K562 (cell line): ENCODE results near the gene LHCGR. TPM values are rescaled to one million over a fixed set of nuclear protein-coding genes. Genes with fewer than 3 reads are reported as not detected.

Source experiments
- ATAC-seq: fragments of 200-7000 bp; cut with Tn5 transposase; 3 replicates; pipeline ENCODE4 v1.9.1; 2020; ENCODE audit warnings: moderate library complexity
- BruUV-seq: library from RNA; stranded (reverse); fragments of 400-500 nt; replicated peaks from 2 replicates; lab custom pipeline; 2021; lab: Mats Ljungman, UMichigan
- CTCF ChIA-PET: fragments of 300-600 bp; formaldehyde crosslinking; extraction: SDS; loops from one replicate; lab custom pipeline; 2021; ENCODE audit warnings: low intra/inter-chr PET ratio; lab: Yijun Ruan, JAX
- POLR2A ChIA-PET: fragments of 300-600, 350-650 bp; sonication (Branson Sonifier 250); formaldehyde crosslinking; extraction: SDS; loops from one replicate; lab custom pipeline; 2021; ENCODE audit warnings: antibody characterized with exemption, inconsistent platforms; lab: Yijun Ruan, JAX
- DNase-seq, 4 experiments: peaks; one replicate each; pipeline versions ENCODE4 v3.0.0 to v3.0.0-alpha.2; 2011 to 2018; ENCODE audit warnings: low spot score in 3 of 4, mixed read lengths in 3 of 4; ENCODE audit errors: extremely low read depth in 1 of 4
- FAIRE-seq: peaks from 2 replicates; lab custom pipeline; 2011; peaks lifted over from hg19 to GRCh38; lab: Jason Lieb, UNC
- H2AFZ ChIP-seq: 2 replicates; pipeline ENCODE4 v1.6.0; 2011; ENCODE audit warnings: low read depth, low read length, control low read depth, inconsistent platforms
- H3K27ac ChIP-seq: fragments of 200-600 bp; 3 replicates; pipeline ENCODE4 v1.8.0; 2011; ENCODE audit warnings: low read depth, mild to moderate bottlenecking, control low read depth, inconsistent platforms, low read length, moderate library complexity, mixed read lengths; ENCODE audit errors: extremely low read depth
- H3K27me3 ChIP-seq, 2 experiments: fragments of 300-600 bp in 1 of 2; 2 replicates in 1 of 2; 3 replicates in 1 of 2; pipeline versions ENCODE4 v1.6.0 to v1.8.0; 2011; ENCODE audit warnings: inconsistent platforms in 2 of 2, low read length in 2 of 2, mild to moderate bottlenecking in 1 of 2, mixed read lengths in 1 of 2, moderate library complexity in 1 of 2; ENCODE audit not compliant: control insufficient read depth in 2 of 2, insufficient read depth in 2 of 2
- H3K36me3 ChIP-seq: fragments of 300-600 bp; 3 replicates; pipeline ENCODE4 v1.8.0; 2011; ENCODE audit warnings: mild to moderate bottlenecking, low read length, inconsistent platforms; ENCODE audit not compliant: control insufficient read depth, insufficient read depth
- H3K4me1 ChIP-seq, 2 experiments: fragments of 200-600 bp in 1 of 2; replicated peaks in 1 of 2; 2 replicates in 1 of 2; 3 replicates in 1 of 2; pipeline versions ENCODE4 v1.5.1 to v1.8.0; 2011; ENCODE audit warnings: inconsistent platforms in 2 of 2, low read length in 2 of 2, mild to moderate bottlenecking in 1 of 2, mixed read lengths in 1 of 2, moderate library complexity in 1 of 2; ENCODE audit not compliant: control insufficient read depth in 2 of 2, insufficient read depth in 2 of 2
- H3K4me2 ChIP-seq: 2 replicates; pipeline ENCODE4 v1.6.1; 2011; ENCODE audit warnings: low read length, control low read depth, inconsistent platforms, mixed read lengths; ENCODE audit not compliant: insufficient read depth
- H3K4me3 ChIP-seq: fragments of 200-600 bp; sonication (generic), shearing (Covaris generic); 2 replicates; pipeline ENCODE4 v1.5.1; 2016; ENCODE audit warnings: control low read depth, inconsistent platforms
- H3K79me2 ChIP-seq: fragments of 200-600 bp; 3 replicates; pipeline ENCODE4 v1.8.0; 2011; ENCODE audit warnings: low read length, inconsistent platforms; ENCODE audit not compliant: control insufficient read depth, insufficient read depth
- H3K9ac ChIP-seq, 2 experiments: 2 replicates each; pipeline versions ENCODE4 v1.6.0 to v1.6.1; 2011; ENCODE audit warnings: low read depth in 2 of 2, low read length in 2 of 2, control low read depth in 1 of 2, inconsistent platforms in 1 of 2, mild to moderate bottlenecking in 1 of 2, mixed read lengths in 1 of 2; ENCODE audit not compliant: insufficient read depth in 1 of 2
- H3K9me1 ChIP-seq: one replicate; pipeline ENCODE4 v1.6.0; 2011; ENCODE audit warnings: inconsistent platforms, mild to moderate bottlenecking, low read length, moderate library complexity; ENCODE audit not compliant: control insufficient read depth, insufficient read depth
- H3K9me3 ChIP-seq: replicated peaks from 2 replicates; pipeline ENCODE4 v1.5.1; 2011; ENCODE audit warnings: low read depth, low read length, inconsistent platforms; ENCODE audit not compliant: control insufficient read depth, insufficient read depth
- H4K20me1 ChIP-seq: replicated peaks from 2 replicates; pipeline ENCODE4 v1.6.1; 2011; ENCODE audit warnings: low read length, inconsistent platforms, mixed read lengths; ENCODE audit not compliant: control insufficient read depth, insufficient read depth
- GABPB1 ChIP-seq: sonication (generic); formaldehyde crosslinking; IDR thresholded peaks from 2 replicates; pipeline ENCODE4 v1.8.0; 2022; ENCODE audit warnings: mild to moderate bottlenecking, missing genetic modification reagents
- GTF2B ChIP-seq: IDR thresholded peaks from 2 replicates; pipeline ENCODE4 v1.6.1; 2011; ENCODE audit not compliant: insufficient read length; ENCODE audit errors: extremely low read depth
- U2AF1 ChIP-seq: fragments of 200-400 bp; formaldehyde crosslinking; optimal IDR thresholded peaks from 2 replicates; pipeline ENCODE3; 2017; ENCODE audit warnings: mild to moderate bottlenecking, low read depth, low read length, moderate library complexity
- ZNF232 ChIP-seq: sonication (generic); formaldehyde crosslinking; IDR thresholded peaks from 2 replicates; pipeline ENCODE4 v1.8.0; 2022; ENCODE audit warnings: mild to moderate bottlenecking, missing genetic modification reagents
- WGBS: fragments of 100-300 bp; shearing (Covaris generic); methylation state at CpG from one replicate; pipeline ENCODE4 v1.1.6; 2016; ENCODE audit warnings: low coverage, mixed read lengths; ENCODE audit not compliant: insufficient coverage; ENCODE audit errors: missing lambda C conversion rate; 5-methylcytosine and 5-hydroxymethylcytosine counted together
- in situ Hi-C: fragments of 300-500 bp; cut with MboI; formaldehyde crosslinking; loops from 4 replicates; pipeline ENCODE4 v1.15.0; 2018; ENCODE audit warnings: inconsistent platforms, mixed read lengths
- intact Hi-C: fragments of 100-400 bp; cut with micrococcal nuclease; formaldehyde crosslinking; loops from 2 replicates; pipeline ENCODE4 v1.14.2; 2022
- polyA plus RNA-seq, 8 experiments: library from polyadenylated mRNA; depleted of rRNA in 4 of 8; stranded (reverse) in 5 of 8; unstranded in 3 of 8; fragments of >200 nt; fragmentation: Nextera tagmentation in 2 of 8; fragmentation: Illumina TruSeq in 1 of 8; extraction: Ambion mirVana in 2 of 8; extraction: Trizol in 1 of 8; gene quantifications; 2 replicates each; pipeline versions ENCODE4 v1.2.1 to v1.2.3, GENCODE V29; 2011 to 2014; ENCODE audit warnings: inconsistent platforms in 1 of 8, missing spikeins in 1 of 8
- total RNA-seq, 7 experiments: library from RNA; depleted of rRNA in 6 of 7; stranded (reverse); fragments of >200 nt in 6 of 7; fragmentation: Illumina TruSeq in 2 of 7; extraction: Trizol in 2 of 7; gene quantifications; 2 replicates each; pipeline versions ENCODE4 v1.2.1 to v1.2.3, GENCODE V29; 2011 to 2021; ENCODE audit warnings: low replicate concordance in 1 of 7
- TF ChIP-seq, protein P1 (sequence below): sonication (generic); formaldehyde crosslinking; IDR thresholded peaks from 2 replicates; pipeline ENCODE4 v1.8.0; 2022; ENCODE audit warnings: mild to moderate bottlenecking, missing genetic modification reagents

Gene LHCGR
- total and polyA plus RNA-seq, 9 of the 15 experiments (the other 6 are each of a cell fraction or from before 2014, with no cell fraction given), result not detected

GRCh38 chr2:48734576-48735303 is 20.8 kb downstream of the LHCGR start:
- Histone ChIP-seq H3K4me1 (no peaks in the 10 kb centered on the region), H3K36me3 (no peaks in the 10 kb centered on the region), H3K4me2 (no peak overlapping the region), H3K4me3 (no peak overlapping the region), H4K20me1 (no peaks in the 10 kb centered on the region), H2AFZ (no peak overlapping the region), H3K9me1 (no peaks in the 10 kb centered on the region), H3K9me3 (no peaks in the 10 kb centered on the region), H3K27ac (no peak overlapping the region), H3K27me3 (peaks cover 0 to 4% of the 10 kb centered on the region in 2 experiments; a peak in 1 of 5 replicates), H3K79me2 (no peaks in the 10 kb centered on the region), H3K9ac (no peak overlapping the region)
- WGBS, result 2% methylated on average over 5 of the region's 5 CpGs
- no peak for TF ChIP-seq GTF2B
- no peak for TF ChIP-seq U2AF1
- no peak for TF ChIP-seq ZNF232 (CRISPR knock-in tag)
- no peak for TF ChIP-seq GABPB1 (CRISPR knock-in tag)
- TF ChIP-seq, protein P1, sequence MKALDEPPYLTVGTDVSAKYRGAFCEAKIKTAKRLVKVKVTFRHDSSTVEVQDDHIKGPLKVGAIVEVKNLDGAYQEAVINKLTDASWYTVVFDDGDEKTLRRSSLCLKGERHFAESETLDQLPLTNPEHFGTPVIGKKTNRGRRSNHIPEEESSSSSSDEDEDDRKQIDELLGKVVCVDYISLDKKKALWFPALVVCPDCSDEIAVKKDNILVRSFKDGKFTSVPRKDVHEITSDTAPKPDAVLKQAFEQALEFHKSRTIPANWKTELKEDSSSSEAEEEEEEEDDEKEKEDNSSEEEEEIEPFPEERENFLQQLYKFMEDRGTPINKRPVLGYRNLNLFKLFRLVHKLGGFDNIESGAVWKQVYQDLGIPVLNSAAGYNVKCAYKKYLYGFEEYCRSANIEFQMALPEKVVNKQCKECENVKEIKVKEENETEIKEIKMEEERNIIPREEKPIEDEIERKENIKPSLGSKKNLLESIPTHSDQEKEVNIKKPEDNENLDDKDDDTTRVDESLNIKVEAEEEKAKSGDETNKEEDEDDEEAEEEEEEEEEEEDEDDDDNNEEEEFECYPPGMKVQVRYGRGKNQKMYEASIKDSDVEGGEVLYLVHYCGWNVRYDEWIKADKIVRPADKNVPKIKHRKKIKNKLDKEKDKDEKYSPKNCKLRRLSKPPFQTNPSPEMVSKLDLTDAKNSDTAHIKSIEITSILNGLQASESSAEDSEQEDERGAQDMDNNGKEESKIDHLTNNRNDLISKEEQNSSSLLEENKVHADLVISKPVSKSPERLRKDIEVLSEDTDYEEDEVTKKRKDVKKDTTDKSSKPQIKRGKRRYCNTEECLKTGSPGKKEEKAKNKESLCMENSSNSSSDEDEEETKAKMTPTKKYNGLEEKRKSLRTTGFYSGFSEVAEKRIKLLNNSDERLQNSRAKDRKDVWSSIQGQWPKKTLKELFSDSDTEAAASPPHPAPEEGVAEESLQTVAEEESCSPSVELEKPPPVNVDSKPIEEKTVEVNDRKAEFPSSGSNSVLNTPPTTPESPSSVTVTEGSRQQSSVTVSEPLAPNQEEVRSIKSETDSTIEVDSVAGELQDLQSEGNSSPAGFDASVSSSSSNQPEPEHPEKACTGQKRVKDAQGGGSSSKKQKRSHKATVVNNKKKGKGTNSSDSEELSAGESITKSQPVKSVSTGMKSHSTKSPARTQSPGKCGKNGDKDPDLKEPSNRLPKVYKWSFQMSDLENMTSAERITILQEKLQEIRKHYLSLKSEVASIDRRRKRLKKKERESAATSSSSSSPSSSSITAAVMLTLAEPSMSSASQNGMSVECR, result no peak
- DNase-seq (no peak), ATAC-seq (no peak), FAIRE-seq (no peak)
- intact Hi-C loops (no loop called here), in situ Hi-C loops (no loop called here)
- CTCF ChIA-PET, result no interaction called here
- BruUV-seq, result no TSS peak
- POLR2A ChIA-PET, result no interaction called here
